ENCODE measurements around the gene HJV. TPM values are rescaled to one million over a fixed set of nuclear protein-coding genes. Genes with fewer than 3 reads are reported as not detected.

The HJV gene
- total RNA-seq, 4 donors from 2014 or later = not detected

DNA sequence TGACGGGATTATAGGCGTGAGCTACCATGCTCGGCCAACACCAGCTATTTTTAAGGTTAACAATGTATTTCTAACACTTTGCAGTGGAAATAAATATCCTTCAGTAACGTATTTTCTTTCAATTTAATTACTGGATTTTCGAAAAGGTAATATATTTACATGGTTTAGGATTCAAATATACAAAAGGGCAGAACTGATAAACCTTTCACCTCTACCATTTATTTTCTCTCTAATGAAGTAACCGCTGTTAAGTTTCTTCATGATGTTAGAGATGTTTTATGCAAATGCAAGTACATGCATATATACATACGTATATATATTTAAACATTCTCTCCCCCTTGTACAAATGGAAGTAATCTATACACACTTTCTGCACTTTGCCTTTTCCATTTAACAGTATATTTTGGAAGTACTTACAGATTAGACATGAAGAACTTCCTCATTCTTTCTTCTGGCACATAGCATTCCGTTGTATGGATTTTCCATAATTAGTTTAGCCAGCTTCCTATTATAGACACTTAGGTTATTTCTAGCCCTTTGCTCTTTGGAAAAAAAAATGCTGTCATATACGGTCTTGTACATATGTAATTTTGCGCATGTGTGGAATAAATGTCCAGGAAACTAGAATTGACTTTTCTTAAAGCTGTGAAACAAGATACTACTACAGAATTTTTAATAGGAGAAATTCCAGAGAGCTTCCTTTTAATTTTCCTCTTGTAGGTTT lies 14.9 kb upstream of the HJV start:
- peak overlapping the region; percentile 86 to 95 (median 91) for H3K27ac ChIP-seq (replicated peaks in 1 of 4)
- 7% methylated on average over 10 of the region's 10 CpGs for WGBS

DNA sequence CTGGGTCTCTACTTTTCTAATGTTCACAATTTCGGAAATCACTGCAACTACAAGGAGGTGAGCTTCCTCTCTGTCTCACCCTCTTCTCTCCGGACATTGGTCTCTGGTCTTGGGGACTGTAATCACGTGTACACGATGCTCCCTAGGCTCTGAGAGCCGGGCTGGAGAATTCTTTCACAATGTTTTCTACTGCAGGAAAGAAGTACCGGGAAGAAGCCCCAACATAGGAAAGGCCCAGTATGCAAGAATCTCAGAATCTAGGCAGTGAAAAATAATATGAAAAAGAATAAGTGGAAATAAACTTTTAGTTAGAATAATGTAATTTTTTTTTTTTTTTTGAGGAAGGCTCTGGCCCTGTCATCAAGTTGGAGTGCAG lies 13.5 kb upstream of the HJV start:
- no peak for TF ChIP-seq POLR2A (IDR thresholded peaks at IDR 0.05; ENCODE audit: low read depth)
- TF ChIP-seq EP300 (IDR thresholded peaks at IDR 0.05) = no peak
- TF ChIP-seq, protein P1, sequence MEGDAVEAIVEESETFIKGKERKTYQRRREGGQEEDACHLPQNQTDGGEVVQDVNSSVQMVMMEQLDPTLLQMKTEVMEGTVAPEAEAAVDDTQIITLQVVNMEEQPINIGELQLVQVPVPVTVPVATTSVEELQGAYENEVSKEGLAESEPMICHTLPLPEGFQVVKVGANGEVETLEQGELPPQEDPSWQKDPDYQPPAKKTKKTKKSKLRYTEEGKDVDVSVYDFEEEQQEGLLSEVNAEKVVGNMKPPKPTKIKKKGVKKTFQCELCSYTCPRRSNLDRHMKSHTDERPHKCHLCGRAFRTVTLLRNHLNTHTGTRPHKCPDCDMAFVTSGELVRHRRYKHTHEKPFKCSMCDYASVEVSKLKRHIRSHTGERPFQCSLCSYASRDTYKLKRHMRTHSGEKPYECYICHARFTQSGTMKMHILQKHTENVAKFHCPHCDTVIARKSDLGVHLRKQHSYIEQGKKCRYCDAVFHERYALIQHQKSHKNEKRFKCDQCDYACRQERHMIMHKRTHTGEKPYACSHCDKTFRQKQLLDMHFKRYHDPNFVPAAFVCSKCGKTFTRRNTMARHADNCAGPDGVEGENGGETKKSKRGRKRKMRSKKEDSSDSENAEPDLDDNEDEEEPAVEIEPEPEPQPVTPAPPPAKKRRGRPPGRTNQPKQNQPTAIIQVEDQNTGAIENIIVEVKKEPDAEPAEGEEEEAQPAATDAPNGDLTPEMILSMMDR (IDR thresholded peaks at IDR 0.05) = no peak
- TF ChIP-seq POLR2AphosphoS5 (IDR thresholded peaks at IDR 0.05) = no peak
- H3K4me3 ChIP-seq = peak overlapping the region; percentile 19 to 72 (median 50)
- no peak for DNase-seq (ENCODE audit: extremely low spot score)
- intact Hi-C loops (cut with DNase I) = no loop called here
- H3K27ac ChIP-seq (replicated peaks in 1 of 4) = peak overlapping the region; percentile 39 to 94 (median 79)
- 27% methylated on average over 6 of the region's 6 CpGs for WGBS
- no peaks in the 10 kb centered on the region for H3K27me3 ChIP-seq
- no peaks in the 10 kb centered on the region for H3K9me3 ChIP-seq
- peaks cover 11 to 33% (median 24%) of the 10 kb centered on the region in 4 donors for H3K4me1 ChIP-seq
- H3K36me3 ChIP-seq = no peaks in the 10 kb centered on the region

More for the DNA sequence above, 14.9 kb upstream of the HJV start:
- Histone ChIP-seq H3K4me1 (peaks cover 11 to 33% (median 24%) of the 10 kb centered on the region in 4 donors), H3K4me3 (peak overlapping the region; percentile 63 to 75 (median 70)), H3K27me3 (no peaks in the 10 kb centered on the region), H3K36me3 (no peaks in the 10 kb centered on the region), H3K9me3 (no peaks in the 10 kb centered on the region)
- intact Hi-C loops (cut with DNase I) = no loop called here
- no peak for DNase-seq (ENCODE audit: extremely low spot score)
- TF ChIP-seq EP300 (IDR thresholded peaks at IDR 0.05) = no peak
- TF ChIP-seq, protein P1 (IDR thresholded peaks at IDR 0.05) = no peak
- TF ChIP-seq POLR2A (IDR thresholded peaks at IDR 0.05; ENCODE audit: low read depth) = no peak
- TF ChIP-seq POLR2AphosphoS5 (IDR thresholded peaks at IDR 0.05) = no peak

DNA sequence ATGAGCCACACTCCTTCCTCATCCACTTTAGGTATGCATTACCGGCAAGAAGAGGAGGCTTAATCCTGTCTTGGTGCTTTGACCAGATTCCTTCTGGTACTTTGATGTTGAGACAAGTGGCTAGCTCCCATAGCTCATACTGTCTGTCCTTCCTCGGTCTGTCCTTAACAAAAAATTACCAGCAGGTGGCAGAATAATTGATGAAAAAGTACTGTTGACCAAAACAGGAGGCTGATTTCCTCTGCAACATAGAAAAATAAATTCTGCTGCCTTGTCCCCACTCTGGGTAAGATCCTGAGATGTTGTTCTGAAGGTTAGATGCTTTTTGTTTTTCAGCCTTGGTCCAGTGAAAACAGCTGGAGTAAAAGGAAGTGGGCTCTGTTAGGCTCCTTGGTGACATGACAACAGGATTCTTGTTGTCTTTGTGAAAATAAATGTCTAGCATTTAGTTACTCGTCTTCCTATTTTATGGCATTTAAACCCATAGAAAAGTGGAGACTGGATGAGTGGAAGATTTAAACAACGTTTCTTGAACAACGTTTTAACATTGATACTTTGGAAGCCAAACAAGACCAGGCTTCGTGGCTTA lies 11.2 kb upstream of the HJV start:
- no peak for TF ChIP-seq POLR2A (IDR thresholded peaks at IDR 0.05; ENCODE audit: low read depth)
- TF ChIP-seq, protein P1 (IDR thresholded peaks at IDR 0.05) = peak; percentile 38 to 56 (median 44)
- no peak overlapping the region for H3K4me3 ChIP-seq
- no peaks in the 10 kb centered on the region for H3K9me3 ChIP-seq
- no peaks in the 10 kb centered on the region for H3K27me3 ChIP-seq
- DNase-seq (ENCODE audit: extremely low spot score) = no peak
- H3K4me1 ChIP-seq = peaks cover 11 to 27% (median 21%) of the 10 kb centered on the region in 4 donors
- no peak overlapping the region for H3K27ac ChIP-seq (replicated peaks in 1 of 4)
- intact Hi-C loops (cut with DNase I) = no loop called here
- no peaks in the 10 kb centered on the region for H3K36me3 ChIP-seq
- 58% methylated on average over 6 of the region's 6 CpGs for WGBS

DNA sequence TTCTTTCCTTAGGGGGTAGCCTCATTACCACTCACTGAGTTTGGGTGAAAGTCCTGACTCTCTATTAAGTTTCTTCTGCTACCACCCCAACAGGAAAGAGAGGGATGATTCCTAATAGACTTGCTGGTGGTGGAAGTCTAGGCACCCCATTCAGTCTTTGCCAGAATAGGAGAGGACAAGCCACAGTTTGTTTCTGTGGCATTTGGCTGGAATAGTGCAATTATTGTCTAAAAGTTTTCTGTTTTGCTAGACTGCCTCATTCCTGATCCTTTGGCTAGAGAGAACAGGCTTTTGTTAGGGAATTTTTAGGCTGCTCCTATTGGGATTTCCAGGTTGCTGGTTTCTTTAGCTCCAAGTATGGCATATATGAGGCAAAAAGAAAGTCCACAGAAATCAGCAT lies 9.9 kb upstream of the HJV start:
- Histone ChIP-seq H3K4me3 (no peak overlapping the region), H3K4me1 (peaks cover 7 to 20% (median 14%) of the 10 kb centered on the region in 4 donors), H3K27ac (replicated peaks in 1 of 4) (no peak overlapping the region), H3K36me3 (no peaks in the 10 kb centered on the region), H3K27me3 (no peaks in the 10 kb centered on the region), H3K9me3 (no peaks in the 10 kb centered on the region)
- no peak for DNase-seq (ENCODE audit: extremely low spot score)
- TF ChIP-seq EP300 (IDR thresholded peaks at IDR 0.05) = no peak
- TF ChIP-seq POLR2AphosphoS5 (IDR thresholded peaks at IDR 0.05) = no peak
- TF ChIP-seq, protein P1 (IDR thresholded peaks at IDR 0.05) = no peak
- no peak for TF ChIP-seq POLR2A (IDR thresholded peaks at IDR 0.05; ENCODE audit: low read depth)
- intact Hi-C loops (cut with DNase I) = no loop called here
